WI38 (cell line): Measurements from ENCODE around the gene INSIG1.

ENCODE experiments used
- H3K4me3 ChIP-seq: 2 replicates; pipeline ENCODE4 v1.5.1; 2011; ENCODE audit warnings: low read depth, mild to moderate bottlenecking, control low read depth, low read length
- CTCF ChIP-seq: IDR thresholded peaks from 2 replicates; pipeline ENCODE4 v1.5.1; 2012; ENCODE audit warnings: low read depth, mild to moderate bottlenecking, control low read depth, low read length

The INSIG1 gene

GRCh38 chr7:155266440-155266839, 31.2 kb upstream of the INSIG1 start:
- H3K4me3 ChIP-seq = no peak overlapping the region
- no peak for TF ChIP-seq CTCF

GRCh38 chr7:155267023-155267422, 30.7 kb upstream of the INSIG1 start:
- TF ChIP-seq CTCF = no peak
- no peak overlapping the region for H3K4me3 ChIP-seq

GRCh38 chr7:155267436-155267835, 30.2 kb upstream of the INSIG1 start:
- TF ChIP-seq CTCF = no peak
- no peak overlapping the region for H3K4me3 ChIP-seq

GRCh38 chr7:155268211-155268610, 29.5 kb upstream of the INSIG1 start:
- TF ChIP-seq CTCF = no peak
- no peak overlapping the region for H3K4me3 ChIP-seq

- TF ChIP-seq CTCF = no peak
- H3K4me3 ChIP-seq = no peak overlapping the region
These were observed 28.6 kb upstream of the INSIG1 start for GRCh38 chr7:155268921-155269650.

- 0 out of 2 replicates have a peak overlapping the region, but pooled peaks have one; percentile 3 for H3K4me3 ChIP-seq
- no peak for TF ChIP-seq CTCF
These were observed 27.7 kb upstream of the INSIG1 start for GRCh38 chr7:155269766-155270585.

- no peak overlapping the region for H3K4me3 ChIP-seq
- TF ChIP-seq CTCF = no peak
These were observed 26.8 kb upstream of the INSIG1 start for GRCh38 chr7:155270861-155271260.
